IPS-15b (cell line): ENCODE measurements around the gene ACOT7.
"Not testable (repeated sequence)": the region's sequence is repeated elsewhere in the genome, so short reads cannot be mapped to it uniquely, and the experiment has no call there.

Experiments used
- H3K27me3 ChIP-seq: one replicate; pipeline ENCODE4 v1.6.1; 2013; ENCODE audit warnings: low read length; ENCODE audit not compliant: control insufficient read depth, insufficient read depth
- H3K36me3 ChIP-seq: one replicate; pipeline ENCODE4 v1.6.1; 2013; ENCODE audit warnings: low read length; ENCODE audit not compliant: control insufficient read depth, insufficient read depth
- H3K4me1 ChIP-seq: one replicate; pipeline ENCODE4 v1.6.1; 2013; ENCODE audit warnings: mild to moderate bottlenecking, low read length; ENCODE audit not compliant: control insufficient read depth, insufficient read depth
- H3K4me3 ChIP-seq: one replicate; pipeline ENCODE4 v1.5.1; 2013; ENCODE audit warnings: low read depth, low read length
- H3K9ac ChIP-seq: one replicate; pipeline ENCODE4 v1.6.1; 2013; ENCODE audit warnings: low read depth, mild to moderate bottlenecking, low read length
- H3K9me3 ChIP-seq: one replicate; pipeline ENCODE4 v1.6.1; 2013; ENCODE audit warnings: mild to moderate bottlenecking, low read length; ENCODE audit not compliant: control insufficient read depth, insufficient read depth

Gene ACOT7

DNA sequence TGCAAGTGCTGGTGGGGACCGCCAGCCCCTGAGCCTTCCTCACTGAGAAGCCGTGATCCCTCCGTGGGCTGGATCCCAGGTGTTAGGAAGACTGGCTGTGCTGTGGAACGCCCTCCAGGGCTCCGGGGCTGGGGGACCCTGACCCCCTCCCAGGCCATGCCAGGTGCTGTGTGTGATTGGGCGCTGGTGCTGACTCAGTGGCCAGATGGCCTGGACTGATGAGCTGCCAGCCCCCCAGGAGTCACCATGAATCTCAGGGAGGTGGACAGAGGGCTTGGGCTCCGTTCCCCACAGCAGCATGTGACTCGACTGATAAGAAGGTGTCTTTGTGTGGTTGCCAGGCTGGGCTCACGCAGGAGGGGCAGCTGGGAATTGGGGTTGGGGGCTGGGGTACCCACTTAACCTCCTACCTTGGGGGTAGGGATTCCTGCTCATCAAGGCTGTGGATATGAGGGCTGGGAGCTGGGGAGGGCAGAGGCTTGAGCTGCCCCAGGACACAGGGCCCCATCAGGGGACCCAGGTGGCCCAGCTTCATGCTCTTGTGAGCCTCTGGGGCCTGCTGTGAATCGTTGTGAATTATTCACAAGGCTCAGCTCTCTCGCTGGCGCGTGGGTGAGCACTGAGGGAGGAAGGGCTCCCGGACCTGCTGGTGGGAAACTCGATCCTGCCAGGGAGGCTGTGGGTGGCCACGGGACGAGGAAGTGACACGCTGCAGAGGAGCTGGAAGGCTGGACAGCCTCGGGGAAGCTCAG lies 36.3 kb upstream of the ACOT7 start:
- not testable (repeated sequence) for H3K36me3 ChIP-seq, H3K4me1 ChIP-seq, H3K9ac ChIP-seq, H3K4me3 ChIP-seq, H3K9me3 ChIP-seq
- peaks cover 23% of the 10 kb centered on the region for H3K27me3 ChIP-seq

DNA sequence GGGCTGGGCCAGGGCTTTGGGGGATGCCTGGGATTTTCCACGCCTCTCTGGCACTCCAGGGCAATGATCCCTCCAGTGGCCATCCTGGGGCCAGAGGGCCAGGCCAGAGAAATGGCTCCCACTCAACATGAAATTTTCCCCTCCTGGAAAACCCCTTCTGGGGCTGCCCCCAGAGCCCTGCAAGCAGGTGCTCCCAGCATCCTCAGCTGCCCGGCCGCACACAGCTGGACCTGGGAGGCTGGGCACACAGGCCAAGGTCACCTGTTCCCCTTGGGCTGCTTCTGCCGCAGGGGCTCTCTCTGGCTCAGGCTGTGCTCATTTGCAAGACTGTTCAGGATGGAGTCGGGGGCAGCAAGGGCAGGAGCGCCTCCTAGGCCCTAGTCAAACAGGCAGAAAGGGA lies 34.9 kb upstream of the ACOT7 start:
- peaks cover 35% of the 10 kb centered on the region for H3K27me3 ChIP-seq
- H3K36me3 ChIP-seq, H3K9ac ChIP-seq, H3K4me1 ChIP-seq, H3K9me3 ChIP-seq, H3K4me3 ChIP-seq: not testable (repeated sequence)

GRCh38 chr1:6427441-6428390 lies 34.1 kb upstream of the ACOT7 start:
- no peaks in the 10 kb centered on the region for H3K9me3 ChIP-seq
- no peaks in the 10 kb centered on the region for H3K4me1 ChIP-seq
- no peaks in the 10 kb centered on the region for H3K36me3 ChIP-seq
- no peak overlapping the region for H3K9ac ChIP-seq
- H3K27me3 ChIP-seq: peaks cover 43% of the 10 kb centered on the region
- H3K4me3 ChIP-seq: no peak overlapping the region

GRCh38 chr1:6426972-6427350 lies 33.4 kb upstream of the ACOT7 start:
- Histone ChIP-seq H3K4me1 (no peaks in the 10 kb centered on the region), H3K4me3 (no peak overlapping the region), H3K9me3 (no peaks in the 10 kb centered on the region), H3K36me3 (no peaks in the 10 kb centered on the region), H3K9ac (no peak overlapping the region), H3K27me3 (peaks cover 49% of the 10 kb centered on the region)

DNA sequence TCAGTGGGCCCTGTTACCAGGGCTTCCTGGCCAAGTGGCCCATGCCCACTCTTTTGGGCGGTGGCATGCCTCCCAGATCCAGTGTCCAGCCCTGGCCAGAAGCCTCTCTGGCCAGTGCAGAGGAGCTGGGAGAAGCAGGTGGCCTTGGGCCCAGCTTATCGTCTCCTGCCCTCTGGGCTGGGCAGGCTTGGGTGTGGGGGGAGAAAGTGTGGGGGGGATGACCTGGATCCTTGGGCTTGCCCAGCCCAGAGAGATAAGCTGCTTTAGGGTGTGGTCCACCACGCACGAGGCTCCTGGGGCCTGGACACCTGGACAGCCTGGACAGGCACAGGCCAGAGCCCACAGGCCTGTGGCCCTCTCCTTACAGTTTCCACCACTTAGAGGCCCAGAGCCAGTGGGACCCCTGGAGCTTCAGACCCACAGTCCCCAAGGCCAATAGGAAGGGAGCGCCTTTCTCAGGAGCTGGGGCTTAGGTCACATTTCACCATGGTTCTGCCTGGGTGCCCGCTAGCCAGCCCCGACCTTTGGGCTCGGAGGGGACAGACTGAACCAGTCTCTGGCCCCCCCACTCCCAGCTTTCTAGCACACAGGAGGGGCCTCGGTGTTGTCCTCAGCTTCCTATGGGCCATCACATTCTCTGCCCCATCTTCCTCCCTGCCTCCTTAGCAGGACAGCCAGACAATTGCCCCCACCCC lies 32.9 kb upstream of the ACOT7 start:
- no peaks in the 10 kb centered on the region for H3K36me3 ChIP-seq
- H3K4me1 ChIP-seq: no peaks in the 10 kb centered on the region
- no peaks in the 10 kb centered on the region for H3K9me3 ChIP-seq
- H3K27me3 ChIP-seq: peaks cover 54% of the 10 kb centered on the region
- no peak overlapping the region for H3K4me3 ChIP-seq
- H3K9ac ChIP-seq: no peak overlapping the region

DNA sequence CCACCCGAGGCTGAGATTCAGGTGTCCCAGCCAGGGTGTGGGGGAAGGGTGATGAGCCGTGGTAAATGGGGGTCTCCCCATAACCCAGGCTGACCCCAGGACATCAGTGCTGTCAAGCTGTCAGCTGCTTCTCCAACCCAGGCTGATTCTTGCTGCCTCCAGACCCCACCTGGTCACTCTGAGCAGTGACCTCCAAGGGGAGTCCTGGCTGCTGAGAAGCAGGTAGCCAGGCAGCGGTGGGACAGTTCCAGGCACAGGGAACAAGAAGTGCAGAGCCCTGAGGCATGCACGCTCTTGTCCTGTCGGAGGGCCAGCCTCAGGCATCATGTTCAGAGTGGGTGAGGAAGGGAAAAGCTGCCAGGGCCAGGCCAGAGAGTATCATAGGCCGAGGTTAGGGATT lies 32.1 kb upstream of the ACOT7 start:
- no peak overlapping the region for H3K9ac ChIP-seq
- no peaks in the 10 kb centered on the region for H3K36me3 ChIP-seq
- peak overlapping the region; percentile 33 for H3K4me3 ChIP-seq
- H3K27me3 ChIP-seq: peaks cover 62% of the 10 kb centered on the region
- H3K4me1 ChIP-seq: no peaks in the 10 kb centered on the region
- no peaks in the 10 kb centered on the region for H3K9me3 ChIP-seq

DNA sequence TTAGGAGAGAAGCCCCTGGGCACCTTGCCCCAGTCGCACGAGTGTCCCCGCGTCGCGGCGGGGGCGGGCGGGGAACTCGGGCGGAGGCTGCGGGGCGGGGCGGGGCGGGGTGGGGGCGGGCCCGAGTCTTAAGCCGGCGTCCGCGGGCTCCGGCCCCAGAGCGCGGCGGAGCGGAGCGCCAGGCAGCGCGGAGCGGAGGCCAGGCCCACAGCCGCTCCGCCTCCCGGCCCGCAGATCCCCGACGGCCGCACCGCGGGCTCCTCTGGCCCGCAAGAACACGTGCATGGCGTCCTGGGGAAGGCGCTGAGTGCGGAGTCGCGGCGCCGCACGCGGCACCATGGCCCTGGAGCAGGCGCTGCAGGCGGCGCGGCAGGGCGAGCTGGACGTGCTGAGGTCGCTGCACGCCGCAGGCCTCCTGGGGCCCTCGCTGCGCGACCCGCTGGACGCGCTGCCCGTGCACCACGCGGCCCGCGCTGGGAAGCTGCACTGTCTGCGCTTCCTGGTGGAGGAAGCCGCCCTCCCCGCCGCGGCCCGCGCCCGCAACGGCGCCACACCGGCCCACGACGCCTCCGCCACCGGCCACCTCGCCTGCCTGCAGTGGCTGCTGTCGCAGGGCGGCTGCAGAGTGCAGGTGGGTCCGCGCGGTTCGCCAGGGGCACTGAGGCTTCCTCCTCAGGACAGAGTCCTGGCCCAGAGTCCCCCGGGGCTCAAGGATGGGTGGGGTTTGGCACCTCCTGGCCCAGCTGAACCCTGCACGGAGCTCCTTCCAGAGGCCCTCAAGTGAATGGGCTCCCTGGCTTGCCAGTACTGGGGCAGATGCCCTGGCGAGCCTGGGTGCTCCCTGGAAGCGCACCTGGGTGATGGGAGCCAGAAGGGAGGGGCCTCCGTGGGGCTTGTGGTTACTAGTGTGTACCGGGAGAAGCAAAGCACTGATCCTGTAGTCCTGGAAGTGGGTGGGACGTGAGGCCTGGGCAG lies 31.3 kb upstream of the ACOT7 start, which contains the start of gene ESPN:
Gene ESPN, plus strand, starts transcription at position 158 of the 975 bp plus-strand sequence. Its CDS starts 180 bp downstream, at position 338.
- H3K4me1 ChIP-seq: no peaks in the 10 kb centered on the region
- H3K27me3 ChIP-seq: peaks cover 69% of the 10 kb centered on the region
- H3K4me3 ChIP-seq: peak within 1 kb of the TSS; percentile 46
- H3K9ac ChIP-seq: no peak within 1 kb of the TSS
- no peaks in the 10 kb centered on the region for H3K9me3 ChIP-seq
- H3K36me3 ChIP-seq: no peaks in the 10 kb centered on the region

DNA sequence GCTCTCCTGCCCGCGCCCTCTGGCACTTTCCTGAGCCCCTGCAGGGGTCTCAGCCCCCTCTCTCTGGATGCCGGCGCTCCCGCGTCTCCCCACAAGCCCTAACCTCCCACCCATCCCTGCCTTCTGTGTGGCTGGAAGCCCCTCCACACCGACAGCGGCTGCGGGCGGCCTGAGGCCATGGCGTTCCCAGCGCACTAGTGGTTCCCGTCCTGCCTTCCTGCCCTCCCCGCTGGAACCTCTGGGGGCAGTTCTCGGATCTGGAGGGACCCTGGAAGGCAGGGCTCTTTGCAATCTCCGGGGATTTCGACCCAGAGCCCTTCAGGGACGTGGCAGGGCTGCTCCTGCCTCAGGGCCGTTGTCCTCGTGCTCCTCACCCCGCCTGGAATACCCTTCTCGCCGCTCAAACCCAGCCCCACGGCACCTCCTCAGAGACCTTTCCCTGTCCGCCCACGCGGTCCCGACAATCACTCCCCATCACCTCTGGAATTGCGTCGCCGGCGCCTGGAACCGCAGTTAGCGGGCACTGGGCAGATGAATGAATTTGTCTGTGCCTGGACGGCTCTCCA lies 30.5 kb upstream of the ACOT7 start:
- H3K9me3 ChIP-seq: no peaks in the 10 kb centered on the region
- peaks cover 72% of the 10 kb centered on the region for H3K27me3 ChIP-seq
- no peaks in the 10 kb centered on the region for H3K36me3 ChIP-seq
- no peaks in the 10 kb centered on the region for H3K4me1 ChIP-seq
- no peak overlapping the region for H3K9ac ChIP-seq
- H3K4me3 ChIP-seq: peak overlapping the region; percentile 46

- peaks cover 79% of the 10 kb centered on the region for H3K27me3 ChIP-seq
- H3K9me3 ChIP-seq: no peaks in the 10 kb centered on the region
- no peaks in the 10 kb centered on the region for H3K36me3 ChIP-seq
- H3K4me1 ChIP-seq: no peaks in the 10 kb centered on the region
- no peak overlapping the region for H3K9ac ChIP-seq
- peak overlapping the region; percentile 46 for H3K4me3 ChIP-seq
Measured at GRCh38 chr1:6423321-6423999, 29.9 kb upstream of the ACOT7 start.

GRCh38 chr1:6421266-6421665 lies 27.7 kb upstream of the ACOT7 start:
- H3K9ac ChIP-seq: no peak overlapping the region
- H3K4me1 ChIP-seq: no peaks in the 10 kb centered on the region
- no peaks in the 10 kb centered on the region for H3K9me3 ChIP-seq
- peaks cover 92% of the 10 kb centered on the region for H3K27me3 ChIP-seq
- H3K4me3 ChIP-seq: no peak overlapping the region
- no peaks in the 10 kb centered on the region for H3K36me3 ChIP-seq
